Sigmoid colon (tissue), 7 donors: Measurements from ENCODE around the gene THRA. TPM values are rescaled to one million over a fixed set of nuclear protein-coding genes. Genes with fewer than 3 reads are reported as not detected.
A peak's percentile ranks its signal among the peaks of the same experiment; 100 is the strongest.

Experiments used
- DNase-seq: peaks from one replicate; pipeline ENCODE4 v3.0.0-alpha.2; 2019
- H3K27ac ChIP-seq, 4 donors: fragments of 200-600 bp; sonication (generic); one replicate each; pipeline ENCODE4 v1.5.1; 2016 to 2019; ENCODE audit warnings: mild to moderate bottlenecking in 1 of 4
- H3K27me3 ChIP-seq, 3 donors: fragments of 200-600 bp; sonication (generic); one replicate each; pipeline ENCODE4 v1.5.1; 2019; ENCODE audit warnings: mild to moderate bottlenecking in 1 of 3
- H3K36me3 ChIP-seq, 4 donors: fragments of 200-600 bp; sonication (generic); one replicate each; pipeline ENCODE4 v1.5.1; 2016 to 2019
- H3K4me1 ChIP-seq, 4 donors: fragments of 200-600 bp; sonication (generic); one replicate each; pipeline ENCODE4 v1.5.1; 2017 to 2019
- H3K4me3 ChIP-seq, 4 donors: fragments of 200-600 bp; sonication (generic); one replicate each; pipeline ENCODE4 v1.5.1; 2017 to 2019; ENCODE audit warnings: mild to moderate bottlenecking in 2 of 4, moderate library complexity in 1 of 4
- H3K9me3 ChIP-seq, 4 donors: fragments of 200-600 bp in 3 of 4; sonication (generic) in 3 of 4; one replicate each; pipeline versions ENCODE4 v1.5.1 to v1.6.1; 2013 to 2019
- CTCF ChIP-seq, 4 experiments: fragments of 450-650 bp in 3 of 4; fragments of 200-600 bp in 1 of 4; IDR thresholded peaks; one replicate each; pipeline ENCODE4 v1.5.1; 2016 to 2019; ENCODE audit warnings: antibody characterized with exemption in 4 of 4, mild to moderate bottlenecking in 3 of 4, moderate library complexity in 2 of 4
- EP300 ChIP-seq, 4 donors: sonication (generic); formaldehyde crosslinking; IDR thresholded peaks; one replicate each; pipeline ENCODE4 v1.6.1; 2017; ENCODE audit warnings: antibody characterized with exemption in 4 of 4
- POLR2A ChIP-seq, 2 donors: fragments of 450-650 bp; IDR thresholded peaks; one replicate each; pipeline ENCODE4 v1.6.1; 2016; ENCODE audit warnings: antibody characterized with exemption in 2 of 2, mild to moderate bottlenecking in 2 of 2, moderate library complexity in 2 of 2
- POLR2AphosphoS5 ChIP-seq, 4 donors: sonication (generic); formaldehyde crosslinking; IDR thresholded peaks; one replicate each; pipeline ENCODE4 v1.6.1; 2017; ENCODE audit warnings: antibody characterized with exemption in 4 of 4
- WGBS, 2 donors: extraction: QIAGEN DNeasy Blood & Tissue Kit; methylation state at CpG; one replicate each; pipeline ENCODE4 v1.1.7; 2013; 5-methylcytosine and 5-hydroxymethylcytosine counted together
- intact Hi-C: fragments of 100-400 bp; cut with DNase I; formaldehyde crosslinking; loops from one replicate; pipeline ENCODE4 v1.15.1; 2023
- polyA plus RNA-seq, 3 donors: library from polyadenylated mRNA; stranded (reverse); fragments of 200-250 nt; gene quantifications; one replicate each; pipeline ENCODE4 v1.2.3, GENCODE V29; 2013
- total RNA-seq, 4 donors: library from RNA; depleted of rRNA; stranded (reverse); fragments of >200 nt; gene quantifications; one replicate each; pipeline ENCODE4 v1.1.0, GENCODE V29; 2016
- donor health status: healthy with polysubstance abuse.
- donor health status: Bipolar disorder and iron deficiency.
- donor health status: healthy.

THRA gene
- total and polyA plus RNA-seq, 7 donors, result 25.4 to 86.1 (median 78.8) TPM

GRCh38 chr17:40093005-40093579 is 30.3 kb downstream of the THRA start:
- intact Hi-C loops, result no loop called here
- Histone ChIP-seq H3K4me3 (peak overlapping the region in 2 of 4 donors; percentile 13 to 19), H3K36me3 (peaks cover 47 to 70% (median 57%) of the 10 kb centered on the region in 4 donors), H3K9me3 (no peaks in the 10 kb centered on the region), H3K27me3 (no peaks in the 10 kb centered on the region), H3K4me1 (peaks cover 0 to 95% (median 93%) of the 10 kb centered on the region in 4 donors), H3K27ac (peak overlapping the region; percentile 97 to 100 (median 98))
- no peak for DNase-seq
- TF ChIP-seq CTCF (IDR thresholded peaks at IDR 0.05) (no peak), POLR2A (IDR thresholded peaks at IDR 0.05) (no peak), POLR2AphosphoS5 (IDR thresholded peaks at IDR 0.05) (peak in 1 of 4 donors; percentile 4)
- 89% methylated on average over 29 of the region's 29 CpGs for WGBS, 2 donors

- Histone ChIP-seq H3K4me1 (peaks cover 0 to 100% (median 98%) of the 10 kb centered on the region in 4 donors), H3K9me3 (no peaks in the 10 kb centered on the region), H3K27ac (peak overlapping the region; percentile 97 to 100 (median 98)), H3K4me3 (peak overlapping the region in 1 of 4 donors; percentile 19), H3K27me3 (no peaks in the 10 kb centered on the region), H3K36me3 (peaks cover 43 to 64% (median 51%) of the 10 kb centered on the region in 4 donors)
- TF ChIP-seq POLR2A (IDR thresholded peaks at IDR 0.05), result no peak
- TF ChIP-seq CTCF (IDR thresholded peaks at IDR 0.05), result no peak
- TF ChIP-seq POLR2AphosphoS5 (IDR thresholded peaks at IDR 0.05), result peak in 2 of 4 donors; percentile 30
- TF ChIP-seq EP300 (IDR thresholded peaks at IDR 0.05), result no peak
- intact Hi-C loops, result no loop called here
- 73 to 86% methylated on average over 16 of the region's 16 CpGs for WGBS, 2 donors
- peak; percentile 75 for DNase-seq
These were observed 30.9 kb downstream of the THRA start for GRCh38 chr17:40093580-40094201.

GRCh38 chr17:40094874-40095273 is 32.1 kb downstream of the THRA start:
- DNase-seq, result peak; percentile 72
- WGBS, 2 donors, result 87 to 93% methylated on average over 14 of the region's 14 CpGs
- intact Hi-C loops, result no loop called here
- TF ChIP-seq CTCF (IDR thresholded peaks at IDR 0.05), result no peak
- peak in 2 of 4 donors; percentile 22 to 46 for TF ChIP-seq POLR2AphosphoS5 (IDR thresholded peaks at IDR 0.05)
- no peaks in the 10 kb centered on the region for H3K9me3 ChIP-seq
- H3K4me3 ChIP-seq, result no peak overlapping the region
- H3K27ac ChIP-seq, result peak overlapping the region; percentile 97 to 100 (median 98)
- H3K27me3 ChIP-seq, result no peaks in the 10 kb centered on the region
- peaks cover 43 to 54% (median 46%) of the 10 kb centered on the region in 4 donors for H3K36me3 ChIP-seq
- H3K4me1 ChIP-seq, result peaks cover 0 to 89% (median 88%) of the 10 kb centered on the region in 4 donors

- peaks cover 0 to 83% (median 83%) of the 10 kb centered on the region in 4 donors for H3K4me1 ChIP-seq
- DNase-seq, result peak; percentile 76
These were observed 32.7 kb downstream of the THRA start for GRCh38 chr17:40095351-40095943.

More at GRCh38 chr17:40095351-40095943, 32.7 kb downstream of the THRA start:
- 47 to 64% methylated on average over 17 of the region's 17 CpGs for WGBS, 2 donors
- TF ChIP-seq POLR2AphosphoS5 (IDR thresholded peaks at IDR 0.05), result peak in 2 of 4 donors; percentile 33 to 43
- TF ChIP-seq CTCF (IDR thresholded peaks at IDR 0.05), result no peak
- no peak overlapping the region for H3K4me3 ChIP-seq
- H3K9me3 ChIP-seq, result no peaks in the 10 kb centered on the region
- intact Hi-C loops, result no loop called here
- H3K36me3 ChIP-seq, result peaks cover 43 to 50% (median 46%) of the 10 kb centered on the region in 4 donors
- H3K27me3 ChIP-seq, result no peaks in the 10 kb centered on the region
- H3K27ac ChIP-seq, result peak overlapping the region; percentile 97 to 100 (median 98)
